HCT116 (cell line): ENCODE results near the gene NBDY. TPM values are rescaled to one million over a fixed set of nuclear protein-coding genes. Genes with fewer than 3 reads are reported as not detected.

Source experiments
- ATAC-seq: fragments of 200-7000 bp; cut with Tn5 transposase; 2 replicates; pipeline ENCODE4 v1.9.1; 2020; ENCODE audit warnings: mild to moderate bottlenecking, moderate library complexity
- BruUV-seq: library from RNA; stranded (reverse); fragments of 400-500 nt; replicated peaks from 2 replicates; lab custom pipeline; 2021; lab: Mats Ljungman, UMichigan
- CTCF ChIA-PET: fragments of 300-600 bp; sonication (Branson Sonifier 250); formaldehyde crosslinking; loops from one replicate; lab custom pipeline; 2021; ENCODE audit warnings: antibody characterized with exemption; lab: Charles Lee
- POLR2A ChIA-PET: fragments of 300-600, 350-600 bp; sonication (Branson Sonifier 250); formaldehyde crosslinking; loops from one replicate; lab custom pipeline; 2021; ENCODE audit warnings: antibody characterized with exemption; lab: Charles Lee
- RAD21 ChIA-PET, 2 experiments: fragments of 300-600 bp; sonication (Branson Sonifier 250); formaldehyde crosslinking; loops; one replicate each; lab custom pipeline; 2023; ENCODE audit warnings: low total read pairs in 2 of 2; ENCODE audit not compliant: uncharacterized antibody in 2 of 2, unreplicated experiment in 2 of 2, low non-redundant PET in 1 of 2; lab: Charles Lee
- DNase-seq: peaks from one replicate; pipeline ENCODE4 v3.0.0-alpha.2; 2010; ENCODE audit warnings: low read depth, low spot score
- H2AFZ ChIP-seq: fragments of 200-600 bp; shearing (Covaris generic), sonication (generic); 2 replicates; pipeline ENCODE4 v1.6.1; 2017; ENCODE audit warnings: low read depth, mixed run types, mixed read lengths, antibody characterized with exemption, low read length; ENCODE audit not compliant: poor library complexity, severe bottlenecking
- H3K27ac ChIP-seq: 2 replicates; pipeline ENCODE4 v1.5.1; 2012; ENCODE audit warnings: low read depth, low read length
- H3K27me3 ChIP-seq: fragments of 200-600 bp; sonication (generic); 2 replicates; pipeline ENCODE4 v1.6.1; 2016; ENCODE audit warnings: mixed run types, low read length, mixed read lengths; ENCODE audit not compliant: insufficient read depth
- H3K36me3 ChIP-seq, 2 experiments: fragments of 200-500 bp in 1 of 2; fragments of 200-600 bp in 1 of 2; sonication (Bioruptor generic) in 1 of 2; sonication (generic) in 1 of 2; 2 replicates each; pipeline versions ENCODE4 v1.5.1 to v1.6.1; 2014 to 2016; ENCODE audit warnings: low read length in 2 of 2, inconsistent platforms in 1 of 2, mixed read lengths in 1 of 2, mixed run types in 1 of 2; ENCODE audit not compliant: insufficient read depth in 2 of 2, control insufficient read depth in 1 of 2
- H3K4me1 ChIP-seq, 2 experiments: fragments of 200-600 bp in 1 of 2; sonication (generic) in 1 of 2; 2 replicates each; pipeline versions ENCODE4 v1.5.1 to v1.6.1; 2012 to 2017; ENCODE audit warnings: low read length in 2 of 2, inconsistent platforms in 1 of 2, mild to moderate bottlenecking in 1 of 2, mixed read lengths in 1 of 2, mixed run types in 1 of 2, moderate library complexity in 1 of 2; ENCODE audit not compliant: insufficient read depth in 2 of 2, control insufficient read depth in 1 of 2
- H3K4me2 ChIP-seq: fragments of 200-600 bp; sonication (generic); 2 replicates; pipeline ENCODE4 v1.6.1; 2017; ENCODE audit warnings: mixed run types, low read length, mixed read lengths
- H3K4me3 ChIP-seq, 2 experiments: fragments of 200-600 bp in 1 of 2; sonication (generic) in 1 of 2; replicated peaks in 1 of 2; 2 replicates each; pipeline ENCODE4 v1.5.1; 2011 to 2016; ENCODE audit warnings: low read length in 2 of 2, control low read depth in 1 of 2, low read depth in 1 of 2, mild to moderate bottlenecking in 1 of 2, mixed read lengths in 1 of 2, mixed run types in 1 of 2
- H3K79me2 ChIP-seq: fragments of 200-600 bp; sonication (generic); 2 replicates; pipeline ENCODE4 v1.6.1; 2017; ENCODE audit warnings: mild to moderate bottlenecking, mixed run types, low read length, moderate library complexity, mixed read lengths; ENCODE audit not compliant: insufficient read depth
- H3K9ac ChIP-seq: fragments of 200-600 bp; sonication (generic); 2 replicates; pipeline ENCODE4 v1.6.1; 2016; ENCODE audit warnings: low read length, mixed read lengths
- H3K9me2 ChIP-seq: fragments of 200-600 bp; sonication (generic), shearing (Covaris generic); 2 replicates; pipeline ENCODE4 v1.6.1; 2017; ENCODE audit warnings: mixed run types, mild to moderate bottlenecking, moderate library complexity; ENCODE audit not compliant: insufficient read depth
- H3K9me3 ChIP-seq, 2 experiments: fragments of 200-500 bp in 1 of 2; fragments of 200-600 bp in 1 of 2; sonication (Bioruptor generic) in 1 of 2; sonication (generic) in 1 of 2; 2 replicates each; pipeline ENCODE4 v1.6.1; 2014 to 2017; ENCODE audit warnings: low read length in 2 of 2, mixed read lengths in 2 of 2, inconsistent platforms in 1 of 2, low read depth in 1 of 2, mild to moderate bottlenecking in 1 of 2, mixed run types in 1 of 2, moderate library complexity in 1 of 2; ENCODE audit not compliant: control insufficient read depth in 1 of 2, insufficient read depth in 1 of 2
- H4K20me1 ChIP-seq: fragments of 200-600 bp; sonication (generic), shearing (Covaris generic); 2 replicates; pipeline ENCODE4 v1.6.1; 2017; ENCODE audit warnings: mixed run types, mild to moderate bottlenecking, moderate library complexity; ENCODE audit not compliant: insufficient read depth
- ATF3 ChIP-seq: IDR thresholded peaks from 2 replicates; pipeline ENCODE4 v1.6.1; 2012
- CBX3 ChIP-seq: IDR thresholded peaks from 2 replicates; pipeline ENCODE4 v1.6.1; 2012; ENCODE audit warnings: low read depth
- CEBPB ChIP-seq: IDR thresholded peaks from 2 replicates; pipeline ENCODE4 v1.6.1; 2012; ENCODE audit warnings: low read depth
- CTCF ChIP-seq, 3 experiments: fragments of 200-600 bp in 1 of 3; sonication (generic) in 1 of 3; IDR thresholded peaks in 2 of 3; conservative IDR thresholded peaks in 1 of 3; 2 replicates each; pipeline ENCODE4 v1.5.1; 2012 to 2017; ENCODE audit warnings: low read depth in 2 of 3, low read length in 2 of 3, antibody characterized with exemption in 1 of 3, borderline replicate concordance in 1 of 3, control low read depth in 1 of 3, mild to moderate bottlenecking in 1 of 3, mixed read lengths in 1 of 3, mixed run types in 1 of 3, moderate library complexity in 1 of 3; ENCODE audit not compliant: insufficient read depth in 1 of 3
- EGR1 ChIP-seq: IDR thresholded peaks from 2 replicates; pipeline ENCODE4 v1.6.1; 2012; ENCODE audit warnings: low read depth
- ELF1 ChIP-seq: IDR thresholded peaks from 2 replicates; pipeline ENCODE4 v1.6.1; 2012; ENCODE audit warnings: low read depth, borderline replicate concordance
- EZH2phosphoT487 ChIP-seq: fragments of 200-600 bp; IDR thresholded peaks from 2 replicates; pipeline ENCODE4 v1.6.1; 2018; ENCODE audit warnings: antibody characterized with exemption, borderline replicate concordance
- FOSL1 ChIP-seq: IDR thresholded peaks from 2 replicates; pipeline ENCODE4 v1.6.1; 2012; ENCODE audit warnings: low read depth
- JUND ChIP-seq: IDR thresholded peaks from 2 replicates; pipeline ENCODE4 v1.6.1; 2012
- POLR2A ChIP-seq: IDR thresholded peaks from 2 replicates; pipeline ENCODE4 v1.7.0; 2011; ENCODE audit warnings: borderline replicate concordance; ENCODE audit not compliant: insufficient read depth, insufficient read length; ENCODE audit errors: extremely low read depth
- POLR2AphosphoS5 ChIP-seq: IDR thresholded peaks from 2 replicates; pipeline ENCODE4 v1.6.1; 2011; ENCODE audit warnings: mild to moderate bottlenecking, low read depth, low read length, moderate library complexity
- RAD21 ChIP-seq: IDR thresholded peaks from 2 replicates; pipeline ENCODE4 v1.6.1; 2012; ENCODE audit warnings: low read depth, mild to moderate bottlenecking
- REST ChIP-seq: IDR thresholded peaks from 2 replicates; pipeline ENCODE4 v1.6.1; 2012; ENCODE audit warnings: low read depth
- SIN3A ChIP-seq: IDR thresholded peaks from 2 replicates; pipeline ENCODE4 v1.6.1; 2012; ENCODE audit warnings: low read depth
- SP1 ChIP-seq: IDR thresholded peaks from 2 replicates; pipeline ENCODE4 v1.6.1; 2012; ENCODE audit warnings: low read depth
- SRF ChIP-seq: IDR thresholded peaks from 2 replicates; pipeline ENCODE4 v1.6.1; 2012; ENCODE audit warnings: low read depth
- TCF7L2 ChIP-seq: IDR thresholded peaks from 2 replicates; pipeline ENCODE4 v1.7.0; 2011; ENCODE audit warnings: borderline replicate concordance, inconsistent platforms; ENCODE audit not compliant: insufficient read depth, insufficient read length; ENCODE audit errors: extremely low read depth
- ZBTB33 ChIP-seq: IDR thresholded peaks from 2 replicates; pipeline ENCODE4 v1.6.1; 2011; ENCODE audit warnings: mild to moderate bottlenecking, low read length, moderate library complexity; ENCODE audit not compliant: insufficient replicate concordance; ENCODE audit errors: extremely low read depth
- ZNF274 ChIP-seq: fragments of 200-500 bp; sonication (Bioruptor generic); IDR thresholded peaks from 2 replicates; pipeline ENCODE4 v1.6.1; 2014; ENCODE audit warnings: mild to moderate bottlenecking, low read depth, low read length, inconsistent platforms
- intact Hi-C: fragments of 100-400 bp; cut with micrococcal nuclease; formaldehyde crosslinking; loops from 2 replicates; pipeline ENCODE4 v1.10.0; 2022
- total RNA-seq: library from RNA; stranded (reverse); gene quantifications from one replicate; pipeline ENCODE4 v1.2.1, GENCODE V29; 2021; ENCODE audit not compliant: unreplicated experiment

NBDY gene
- total RNA-seq, 1 experiment from 2014 or later, result 65.6 TPM

- intact Hi-C loops, result no loop called here
- no peak overlapping the region for H3K27ac ChIP-seq
- no peak overlapping the region for H3K4me2 ChIP-seq
- H3K36me3 ChIP-seq, result no peaks in the 10 kb centered on the region; a peak in 1 of 4 replicates
- no TSS peak for BruUV-seq
- DNase-seq (no peak), ATAC-seq (no peak)
- no peaks in the 10 kb centered on the region for H3K9me2 ChIP-seq
- RAD21 ChIA-PET, result no interaction called here
- H3K9ac ChIP-seq, result no peak overlapping the region
- H3K79me2 ChIP-seq, result no peaks in the 10 kb centered on the region
- POLR2A ChIA-PET, result no interaction called here
- no peaks in the 10 kb centered on the region for H4K20me1 ChIP-seq
- no peaks in the 10 kb centered on the region for H3K4me1 ChIP-seq
- H3K27me3 ChIP-seq, result no peaks in the 10 kb centered on the region
- no peak overlapping the region for H3K4me3 ChIP-seq
- no peak overlapping the region for H2AFZ ChIP-seq
- CTCF ChIA-PET, result no interaction called here
- no peaks in the 10 kb centered on the region for H3K9me3 ChIP-seq
- TF ChIP-seq CEBPB, result no peak
- no peak for TF ChIP-seq REST
- TF ChIP-seq SP1, result no peak
- no peak for TF ChIP-seq CTCF (IDR thresholded peaks at IDR 0.05 in 2 of 3, conservative IDR thresholded peaks at IDR 0.05 in 1 of 3; ENCODE audit: borderline replicate concordance in 1 of 3, insufficient read depth in 1 of 3, low read depth in 2 of 3, low read length in 2 of 3)
- TF ChIP-seq TCF7L2, result no peak
- no peak for TF ChIP-seq CBX3
- no peak for TF ChIP-seq SIN3A
- no peak for TF ChIP-seq SRF
- no peak for TF ChIP-seq ATF3
- no peak for TF ChIP-seq POLR2A
- no peak for TF ChIP-seq ZNF274
- no peak for TF ChIP-seq ZBTB33
- TF ChIP-seq RAD21, result no peak
- no peak for TF ChIP-seq JUND
- TF ChIP-seq EZH2phosphoT487, result no peak
- TF ChIP-seq POLR2AphosphoS5, result no peak
- TF ChIP-seq ELF1, result no peak
- TF ChIP-seq FOSL1, result no peak
- no peak for TF ChIP-seq EGR1
Observed at GRCh38 chrX:56789518-56790070, 60.6 kb downstream of the NBDY start.
